Measurements from ENCODE around the gene ZNF502.
A peak's percentile ranks its signal among the peaks of the same experiment; 100 is the strongest.

The ZNF502 gene

DNA sequence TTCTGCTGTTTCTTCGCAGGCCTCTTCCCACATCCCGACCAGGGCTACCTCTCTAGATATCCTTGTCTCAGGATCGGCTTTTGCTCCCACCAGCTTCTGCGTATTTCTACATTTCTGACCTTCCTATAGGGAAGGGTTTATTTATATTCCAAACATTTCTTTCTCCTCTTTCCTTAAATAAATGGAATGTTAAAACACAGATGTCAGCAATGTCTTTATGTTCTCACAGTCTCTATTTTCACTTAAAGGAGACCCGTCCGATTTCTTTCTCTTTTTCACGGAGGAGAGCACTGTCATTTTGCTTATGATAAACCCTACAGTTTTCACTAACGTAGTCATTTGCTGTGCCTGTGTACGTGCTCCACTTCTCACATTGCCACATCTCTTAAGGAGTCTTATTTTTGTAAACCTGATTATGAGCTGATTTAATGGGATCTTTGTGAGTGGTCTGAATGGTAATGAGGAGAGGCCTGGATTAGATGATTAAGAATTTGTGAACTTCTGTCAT is 49.8 kb downstream of the ZNF502 start:
- H3K36me3 ChIP-seq (ENCODE audit: control insufficient read depth in 5 of 5, insufficient read depth in 5 of 5, low read length in 5 of 5), result peaks cover 0 to 4% (median 0%) of the 10 kb centered on the region in 5 donors
- H3K9me3 ChIP-seq (ENCODE audit: control insufficient read depth in 5 of 5, low read length in 5 of 5), result no peaks in the 10 kb centered on the region
- H3K9ac ChIP-seq (ENCODE audit: low read length in 5 of 5), result peak overlapping the region in 3 of 5 donors; percentile 55 to 95 (median 89)
- no peaks in the 10 kb centered on the region for H3K27me3 ChIP-seq (ENCODE audit: control insufficient read depth in 5 of 5, insufficient read depth in 4 of 5, low read length in 5 of 5)
- peak overlapping the region; percentile 62 to 96 (median 88) for H3K4me3 ChIP-seq (ENCODE audit: low read depth in 1 of 5, low read length in 5 of 5)
- H3K4me1 ChIP-seq (ENCODE audit: control insufficient read depth in 5 of 5, insufficient read depth in 5 of 5, low read length in 5 of 5), result peaks cover 0 to 18% (median 14%) of the 10 kb centered on the region in 5 donors
- H3K27ac ChIP-seq (ENCODE audit: low read depth, low read length), result no peak overlapping the region

GRCh38 chr3:44762690-44763089 is 50.2 kb downstream of the ZNF502 start:
- Histone ChIP-seq H3K27me3 (ENCODE audit: control insufficient read depth in 5 of 5, insufficient read depth in 4 of 5, low read length in 5 of 5) (no peaks in the 10 kb centered on the region), H3K36me3 (ENCODE audit: control insufficient read depth in 5 of 5, insufficient read depth in 5 of 5, low read length in 5 of 5) (peaks cover 0 to 4% (median 0%) of the 10 kb centered on the region in 5 donors), H3K9ac (ENCODE audit: low read length in 5 of 5) (no peak overlapping the region), H3K4me3 (ENCODE audit: low read depth in 1 of 5, low read length in 5 of 5) (no peak overlapping the region), H3K9me3 (ENCODE audit: control insufficient read depth in 5 of 5, low read length in 5 of 5) (no peaks in the 10 kb centered on the region), H3K27ac (ENCODE audit: low read depth, low read length) (no peak overlapping the region), H3K4me1 (ENCODE audit: control insufficient read depth in 5 of 5, insufficient read depth in 5 of 5, low read length in 5 of 5) (peaks cover 0 to 18% (median 14%) of the 10 kb centered on the region in 5 donors)

DNA sequence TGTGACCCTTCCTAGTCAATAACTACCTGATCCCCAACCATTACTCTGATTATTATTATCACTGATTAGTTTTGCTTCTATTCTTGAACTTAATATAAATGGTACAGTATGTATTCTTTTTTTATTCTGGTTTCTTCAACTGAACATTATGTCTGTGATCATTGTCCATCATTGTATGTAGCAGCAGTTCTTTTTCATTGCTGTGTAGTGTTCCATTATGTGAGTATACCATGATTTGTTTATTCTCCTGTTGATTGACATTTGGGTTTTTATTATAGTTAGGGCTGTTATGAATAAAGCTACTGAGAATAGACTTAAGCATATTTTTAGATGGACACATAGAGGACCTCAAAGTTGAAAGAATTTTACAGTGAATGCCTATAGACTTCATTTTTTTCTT is 51.8 kb downstream of the ZNF502 start:
- Histone ChIP-seq H3K27me3 (ENCODE audit: control insufficient read depth in 5 of 5, insufficient read depth in 4 of 5, low read length in 5 of 5) (no peaks in the 10 kb centered on the region), H3K9me3 (ENCODE audit: control insufficient read depth in 5 of 5, low read length in 5 of 5) (no peaks in the 10 kb centered on the region), H3K4me1 (ENCODE audit: control insufficient read depth in 5 of 5, insufficient read depth in 5 of 5, low read length in 5 of 5) (peaks cover 0 to 18% (median 14%) of the 10 kb centered on the region in 5 donors)

GRCh38 chr3:44771424-44772098 is 59.1 kb downstream of the ZNF502 start:
- peaks cover 0 to 28% (median 16%) of the 10 kb centered on the region in 5 donors for H3K9me3 ChIP-seq (ENCODE audit: control insufficient read depth in 5 of 5, low read length in 5 of 5)
- H3K9ac ChIP-seq (ENCODE audit: low read length in 5 of 5), result no peak overlapping the region
- H3K36me3 ChIP-seq (ENCODE audit: control insufficient read depth in 5 of 5, insufficient read depth in 5 of 5, low read length in 5 of 5), result no peaks in the 10 kb centered on the region
- no peaks in the 10 kb centered on the region for H3K27me3 ChIP-seq (ENCODE audit: control insufficient read depth in 5 of 5, insufficient read depth in 4 of 5, low read length in 5 of 5)
- no peaks in the 10 kb centered on the region for H3K4me1 ChIP-seq (ENCODE audit: control insufficient read depth in 5 of 5, insufficient read depth in 5 of 5, low read length in 5 of 5)
- H3K4me3 ChIP-seq (ENCODE audit: low read depth in 1 of 5, low read length in 5 of 5), result peak overlapping the region in 1 of 5 donors; percentile 47
- no peak overlapping the region for H3K27ac ChIP-seq (ENCODE audit: low read depth, low read length)

More for the DNA sequence above, 51.8 kb downstream of the ZNF502 start:
- Histone ChIP-seq H3K27ac (ENCODE audit: low read depth, low read length) (no peak overlapping the region), H3K36me3 (ENCODE audit: control insufficient read depth in 5 of 5, insufficient read depth in 5 of 5, low read length in 5 of 5) (peaks cover 0 to 2% (median 0%) of the 10 kb centered on the region in 5 donors), H3K4me3 (ENCODE audit: low read depth in 1 of 5, low read length in 5 of 5) (no peak overlapping the region), H3K9ac (ENCODE audit: low read length in 5 of 5) (no peak overlapping the region)

DNA sequence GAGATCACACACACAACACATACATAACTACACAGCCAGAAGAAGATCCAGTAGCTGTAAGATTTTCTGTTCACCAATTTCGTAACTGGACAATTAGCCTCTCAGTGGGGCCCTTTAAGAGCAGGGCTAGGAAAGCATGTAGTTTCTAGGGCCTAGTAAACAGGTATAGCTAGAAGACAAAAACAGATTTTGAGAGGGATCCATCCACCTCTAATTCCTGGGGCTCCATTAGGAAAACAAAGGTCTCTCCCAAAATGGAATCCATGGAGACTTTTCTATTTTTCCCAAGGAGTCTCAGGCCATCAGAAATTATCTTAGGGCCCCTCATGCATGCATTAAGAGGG is 59.6 kb downstream of the ZNF502 start:
- no peak overlapping the region for H3K9ac ChIP-seq (ENCODE audit: low read length in 5 of 5)
- H3K27ac ChIP-seq (ENCODE audit: low read depth, low read length), result no peak overlapping the region
- no peaks in the 10 kb centered on the region for H3K27me3 ChIP-seq (ENCODE audit: control insufficient read depth in 5 of 5, insufficient read depth in 4 of 5, low read length in 5 of 5)
- H3K36me3 ChIP-seq (ENCODE audit: control insufficient read depth in 5 of 5, insufficient read depth in 5 of 5, low read length in 5 of 5), result no peaks in the 10 kb centered on the region
- H3K4me3 ChIP-seq (ENCODE audit: low read depth in 1 of 5, low read length in 5 of 5), result peak overlapping the region in 2 of 5 donors; percentile 22 to 47
- H3K4me1 ChIP-seq (ENCODE audit: control insufficient read depth in 5 of 5, insufficient read depth in 5 of 5, low read length in 5 of 5), result no peaks in the 10 kb centered on the region
- H3K9me3 ChIP-seq (ENCODE audit: control insufficient read depth in 5 of 5, low read length in 5 of 5), result peaks cover 0 to 28% (median 16%) of the 10 kb centered on the region in 5 donors

Measured in subcutaneous abdominal adipose tissue (tissue), 5 donors.